ENCODE results near the gene ACSS2. TPM values are rescaled to one million over a fixed set of nuclear protein-coding genes. Genes with fewer than 3 reads are reported as not detected.

Gene ACSS2
- total RNA-seq, 1 donor from 2014 or later = 51.3 TPM

DNA sequence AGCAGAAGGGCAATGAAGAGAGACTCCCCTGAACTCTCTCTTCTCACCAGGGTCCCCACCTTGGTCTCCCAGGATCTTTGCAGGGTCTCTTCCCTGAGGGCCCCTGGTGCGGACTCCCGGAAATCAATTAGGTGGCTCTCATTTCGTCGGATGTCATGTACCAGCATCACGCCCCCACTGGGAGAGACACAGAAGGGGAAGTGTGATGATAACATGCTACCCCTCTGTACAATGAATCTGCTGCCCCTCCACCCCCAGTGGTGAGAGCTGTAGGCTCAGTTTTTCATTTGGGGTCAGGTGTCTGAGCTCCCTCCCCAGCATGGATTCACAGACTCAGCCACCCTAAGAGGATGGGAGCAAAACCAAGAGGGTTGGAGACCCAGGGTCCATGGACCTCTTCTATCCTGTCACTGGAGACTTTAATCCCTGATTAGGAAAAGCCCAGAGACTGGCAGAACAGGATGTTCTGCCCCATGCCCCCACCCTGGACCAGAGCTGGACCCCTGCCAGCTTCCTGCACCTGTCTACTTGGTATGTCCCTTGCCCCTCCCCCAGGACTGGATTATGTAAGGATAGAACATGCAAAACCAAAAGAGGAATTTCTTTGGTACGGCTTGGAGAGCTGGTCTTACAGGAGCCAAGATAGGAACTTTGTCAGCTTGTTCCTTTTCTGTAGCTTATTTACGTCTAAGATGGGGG is 14.9 kb upstream of the ACSS2 start:
- no peaks in the 10 kb centered on the region for H3K9me3 Mint-ChIP-seq
- DNase-seq (ENCODE audit: low spot score) = no peak
- H3K27me3 Mint-ChIP-seq (ENCODE audit: low read depth) = no peaks in the 10 kb centered on the region
- intact Hi-C loops (cut with micrococcal nuclease) = no loop called here
- H3K4me1 Mint-ChIP-seq (ENCODE audit: low read depth) = no peaks in the 10 kb centered on the region
- no peak overlapping the region for H3K27ac Mint-ChIP-seq
- H3K4me3 Mint-ChIP-seq (ENCODE audit: low read depth) = no peak overlapping the region
- peaks cover 4% of the 10 kb centered on the region for H3K36me3 Mint-ChIP-seq (ENCODE audit: low read depth)

DNA sequence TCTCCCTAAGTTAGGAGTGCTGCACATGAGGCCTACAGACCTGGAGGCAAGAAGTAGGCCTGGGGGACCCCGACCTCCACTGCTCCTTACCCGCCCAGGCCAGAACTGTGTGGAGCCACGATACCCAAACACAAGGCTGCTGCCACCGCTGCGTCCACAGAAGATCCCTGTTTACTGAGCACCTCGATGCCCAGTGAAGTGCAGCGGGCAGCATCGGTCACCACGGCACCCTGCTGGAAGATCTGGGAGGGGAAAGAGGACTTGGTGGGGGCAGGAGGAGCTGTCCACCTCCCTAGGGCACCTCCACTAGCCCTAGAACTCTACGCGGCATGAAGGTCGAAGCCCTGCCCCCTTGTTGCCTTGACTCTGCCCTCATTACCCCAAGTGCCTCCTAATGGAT is 13.7 kb upstream of the ACSS2 start:
- DNase-seq (ENCODE audit: low spot score) = no peak
- Mint-ChIP-seq H3K9me3 (no peaks in the 10 kb centered on the region), H3K4me3 (ENCODE audit: low read depth) (no peak overlapping the region), H3K27me3 (ENCODE audit: low read depth) (no peaks in the 10 kb centered on the region), H3K27ac (no peak overlapping the region), H3K4me1 (ENCODE audit: low read depth) (no peaks in the 10 kb centered on the region), H3K36me3 (ENCODE audit: low read depth) (peaks cover 4% of the 10 kb centered on the region)
- intact Hi-C loops (cut with micrococcal nuclease) = no loop called here

DNA sequence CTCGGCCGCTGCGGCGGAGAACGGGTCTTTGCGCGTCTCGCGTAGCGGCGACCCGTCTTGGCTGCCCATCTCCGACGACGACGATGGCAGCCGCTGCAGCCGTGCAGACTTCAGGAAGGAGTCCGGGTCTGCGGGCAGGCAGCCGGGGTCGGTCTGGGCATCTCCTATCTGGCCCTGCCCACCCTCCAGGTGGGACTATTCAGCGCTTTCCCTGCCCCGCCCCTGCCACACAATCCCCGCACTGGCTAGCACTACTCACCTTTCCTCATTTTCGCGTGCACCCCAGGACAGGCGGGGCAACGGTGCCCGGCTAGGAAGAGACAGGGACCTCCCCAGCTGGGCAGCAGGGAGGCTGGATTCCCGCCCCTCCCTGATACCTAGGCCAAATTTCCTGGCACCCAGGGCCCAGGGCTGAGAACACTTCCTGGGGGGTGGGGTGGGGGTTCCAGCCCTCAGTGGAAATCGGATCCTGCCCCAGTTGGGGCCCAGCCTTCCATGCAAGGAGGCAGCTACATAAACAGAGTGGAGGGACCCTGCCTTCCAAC is 12.9 kb upstream of the ACSS2 start:
- no peaks in the 10 kb centered on the region for H3K27me3 Mint-ChIP-seq (ENCODE audit: low read depth)
- H3K36me3 Mint-ChIP-seq (ENCODE audit: low read depth) = no peaks in the 10 kb centered on the region
- H3K4me1 Mint-ChIP-seq (ENCODE audit: low read depth) = no peaks in the 10 kb centered on the region
- H3K27ac Mint-ChIP-seq = no peak overlapping the region
- H3K4me3 Mint-ChIP-seq (ENCODE audit: low read depth) = no peak overlapping the region
- intact Hi-C loops (cut with micrococcal nuclease) = no loop called here
- no peak for DNase-seq (ENCODE audit: low spot score)
- no peaks in the 10 kb centered on the region for H3K9me3 Mint-ChIP-seq

DNA sequence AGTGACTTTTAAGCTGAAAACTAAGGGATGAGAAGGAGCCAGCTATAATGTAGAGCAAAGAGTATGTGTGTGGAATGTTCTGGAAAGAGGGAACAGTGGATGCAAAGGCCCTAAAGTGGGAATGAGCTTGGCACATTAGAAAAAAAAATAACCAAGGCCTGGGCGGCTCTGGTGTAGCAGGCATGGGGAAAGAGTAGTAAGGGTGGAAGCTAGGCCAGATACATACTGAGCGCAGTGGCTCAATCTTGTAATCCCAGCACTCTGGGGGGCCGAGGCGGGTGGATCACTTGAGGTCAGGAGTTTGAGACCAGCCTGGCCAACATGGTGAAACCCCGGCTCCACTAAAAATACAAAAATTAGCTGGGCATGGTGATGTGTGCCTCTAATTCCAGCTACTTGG is 12.2 kb upstream of the ACSS2 start:
- intact Hi-C loops (cut with micrococcal nuclease) = no loop called here
- Mint-ChIP-seq H3K9me3 (no peaks in the 10 kb centered on the region), H3K27ac (no peak overlapping the region), H3K4me3 (ENCODE audit: low read depth) (no peak overlapping the region), H3K4me1 (ENCODE audit: low read depth) (no peaks in the 10 kb centered on the region), H3K36me3 (ENCODE audit: low read depth) (no peaks in the 10 kb centered on the region), H3K27me3 (ENCODE audit: low read depth) (no peaks in the 10 kb centered on the region)
- no peak for DNase-seq (ENCODE audit: low spot score)

DNA sequence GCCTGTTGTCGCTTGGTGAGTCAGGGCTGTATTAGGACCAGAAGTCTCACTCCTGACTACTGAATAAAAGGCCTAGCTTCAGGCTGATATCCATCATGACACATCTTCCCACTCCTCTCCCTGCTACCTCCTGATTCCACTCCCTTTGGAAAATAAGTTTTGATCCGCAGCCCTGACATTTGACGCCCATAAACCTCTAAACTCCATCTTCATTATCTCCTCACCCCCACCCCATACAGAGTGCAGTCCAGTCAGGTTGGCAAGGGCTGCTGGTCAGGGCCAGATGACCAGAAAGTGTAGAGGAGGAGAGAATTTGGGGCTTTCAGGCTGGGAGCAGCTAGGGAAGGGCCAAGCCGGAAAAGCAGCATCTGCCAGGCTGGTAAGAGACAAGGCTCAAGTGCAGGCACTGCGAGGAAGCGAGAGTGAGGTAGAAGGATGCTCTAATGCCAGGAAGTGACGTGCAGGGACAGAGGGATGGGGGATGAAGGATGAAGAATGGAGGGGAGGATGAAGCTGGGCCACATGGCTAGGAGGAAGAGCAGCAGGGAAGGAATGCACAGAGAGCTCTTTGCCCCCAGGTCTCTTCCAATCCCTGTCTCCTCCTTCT is 5.0 kb upstream of the ACSS2 start:
- Mint-ChIP-seq H3K36me3 (ENCODE audit: low read depth) (no peaks in the 10 kb centered on the region), H3K4me3 (ENCODE audit: low read depth) (peak overlapping the region; percentile 75), H3K27ac (no peak overlapping the region), H3K9me3 (no peaks in the 10 kb centered on the region), H3K27me3 (ENCODE audit: low read depth) (peaks cover 2% of the 10 kb centered on the region), H3K4me1 (ENCODE audit: low read depth) (peaks cover 45% of the 10 kb centered on the region)
- intact Hi-C loops (cut with micrococcal nuclease) = no loop called here
- DNase-seq (ENCODE audit: low spot score) = no peak

DNA sequence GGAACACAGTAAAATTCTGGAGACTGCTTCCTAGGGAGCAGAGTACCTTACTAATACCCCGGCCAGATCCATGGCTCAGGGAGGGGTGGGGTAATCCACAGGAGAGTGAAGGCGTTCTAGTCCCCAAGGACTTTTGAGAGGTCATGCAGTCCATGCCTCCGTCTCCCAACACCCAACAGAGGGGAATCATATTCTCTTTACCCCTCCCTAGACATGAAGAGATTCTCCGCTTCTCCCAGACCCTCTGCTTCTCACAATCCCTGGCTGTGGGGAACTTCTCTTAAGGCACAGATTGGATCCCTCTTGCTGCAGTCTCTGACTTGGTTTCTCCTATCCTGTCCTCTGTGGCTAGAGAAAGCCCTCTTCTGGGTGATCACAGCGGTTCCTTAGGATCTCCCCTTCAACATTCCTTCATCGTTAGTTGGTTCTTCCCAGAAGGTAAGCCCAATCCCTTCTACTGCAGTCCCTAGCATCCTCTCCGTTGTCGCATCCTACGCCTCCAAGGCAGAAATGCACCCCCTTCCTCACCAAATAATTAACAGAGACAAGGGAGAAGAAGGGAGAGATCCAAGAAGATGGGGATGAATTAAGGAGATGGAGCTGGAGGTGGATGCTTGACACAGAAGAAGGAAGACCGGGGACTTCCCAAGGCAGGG is 4.3 kb upstream of the ACSS2 start:
- H3K4me1 Mint-ChIP-seq (ENCODE audit: low read depth) = peaks cover 48% of the 10 kb centered on the region

GRCh38 chr20:34872622-34873224 is 3.7 kb upstream of the ACSS2 start, which contains the start of gene GGT7:
TSS of gene GGT7 (minus strand) at chr20:34872856. CDS start at chr20:34872815, 41 bp downstream.
- peaks cover 50% of the 10 kb centered on the region for H3K4me1 Mint-ChIP-seq (ENCODE audit: low read depth)
- no peaks in the 10 kb centered on the region for H3K9me3 Mint-ChIP-seq
- DNase-seq (ENCODE audit: low spot score) = peak; percentile 82
- H3K36me3 Mint-ChIP-seq (ENCODE audit: low read depth) = no peaks in the 10 kb centered on the region
- peak within 1 kb of the TSS; percentile 51 for H3K27ac Mint-ChIP-seq
- peaks cover 2% of the 10 kb centered on the region for H3K27me3 Mint-ChIP-seq (ENCODE audit: low read depth)
- peak within 1 kb of the TSS; percentile 79 for H3K4me3 Mint-ChIP-seq (ENCODE audit: low read depth)
- intact Hi-C loops (cut with micrococcal nuclease) = no loop called here

More for the DNA sequence above, 4.3 kb upstream of the ACSS2 start:
- DNase-seq (ENCODE audit: low spot score) = no peak
- Mint-ChIP-seq H3K27ac (peak overlapping the region; percentile 51), H3K27me3 (ENCODE audit: low read depth) (peaks cover 2% of the 10 kb centered on the region), H3K36me3 (ENCODE audit: low read depth) (no peaks in the 10 kb centered on the region), H3K9me3 (no peaks in the 10 kb centered on the region), H3K4me3 (ENCODE audit: low read depth) (peak overlapping the region; percentile 75)
- intact Hi-C loops (cut with micrococcal nuclease) = no loop called here

DNA sequence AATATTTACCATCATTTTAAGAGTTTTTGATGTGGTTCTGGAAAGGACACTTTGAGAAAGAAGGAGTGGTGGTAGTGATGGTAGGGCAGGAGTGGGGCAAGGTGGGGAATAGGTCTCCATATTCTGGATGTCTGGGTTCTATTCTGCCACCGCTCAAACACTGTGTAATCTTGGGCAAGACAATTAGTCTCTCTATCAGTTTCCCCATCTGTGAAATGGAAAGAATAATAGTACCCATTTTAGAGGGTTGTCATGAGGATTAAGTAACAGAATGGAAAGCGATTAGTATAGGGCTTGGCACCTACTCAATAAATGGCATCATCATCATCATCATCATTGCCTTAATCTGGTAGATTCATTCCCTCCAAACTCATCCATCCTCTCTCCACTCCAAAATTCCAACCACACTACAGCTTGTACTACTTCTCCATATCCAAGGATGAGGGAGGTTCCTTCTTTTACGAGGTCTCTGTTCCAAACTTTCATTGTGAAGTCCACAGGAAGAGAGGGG is 2.8 kb upstream of the ACSS2 start:
- Mint-ChIP-seq H3K9me3 (no peaks in the 10 kb centered on the region), H3K4me3 (ENCODE audit: low read depth) (peak overlapping the region; percentile 79), H3K27me3 (ENCODE audit: low read depth) (peaks cover 2% of the 10 kb centered on the region), H3K4me1 (ENCODE audit: low read depth) (peaks cover 58% of the 10 kb centered on the region), H3K36me3 (ENCODE audit: low read depth) (no peaks in the 10 kb centered on the region), H3K27ac (peak overlapping the region; percentile 57)
- DNase-seq (ENCODE audit: low spot score) = no peak
- intact Hi-C loops (cut with micrococcal nuclease) = loop anchor here (1.0 kb wide), 3 partner anchors 82 to 335 kb away; partner anchors contain the start of genes GSS and MYH7B

- Mint-ChIP-seq H3K4me3 (ENCODE audit: low read depth) (peak overlapping the region; percentile 79), H3K27me3 (ENCODE audit: low read depth) (peaks cover 2% of the 10 kb centered on the region), H3K4me1 (ENCODE audit: low read depth) (peaks cover 60% of the 10 kb centered on the region), H3K9me3 (no peaks in the 10 kb centered on the region), H3K36me3 (ENCODE audit: low read depth) (peaks cover 2% of the 10 kb centered on the region), H3K27ac (peak overlapping the region; percentile 57)
- intact Hi-C loops (cut with micrococcal nuclease) = loop anchor here (1.0 kb wide), 3 partner anchors 81 to 334 kb away; partner anchors contain the start of genes GSS and MYH7B
- peak; percentile 52 for DNase-seq (ENCODE audit: low spot score)
Measured at GRCh38 chr20:34874094-34874654, 2.2 kb upstream of the ACSS2 start.

GRCh38 chr20:34875642-34876405 is 588 bp upstream of the ACSS2 start:
- Mint-ChIP-seq H3K4me1 (ENCODE audit: low read depth) (peaks cover 68% of the 10 kb centered on the region), H3K27ac (peak overlapping the region; percentile 84), H3K4me3 (ENCODE audit: low read depth) (peak overlapping the region; percentile 95), H3K27me3 (ENCODE audit: low read depth) (peaks cover 2% of the 10 kb centered on the region), H3K9me3 (no peaks in the 10 kb centered on the region), H3K36me3 (ENCODE audit: low read depth) (peaks cover 4% of the 10 kb centered on the region)
- DNase-seq (ENCODE audit: low spot score) = no peak
- intact Hi-C loops (cut with micrococcal nuclease) = loop anchor here (1.0 to 2.0 kb wide), 5 partner anchors 15 to 573 kb away; partner anchors contain the start of genes AHCY, NCOA6 and TRPC4AP

- no peak for DNase-seq (ENCODE audit: low spot score)
- Mint-ChIP-seq H3K4me1 (ENCODE audit: low read depth) (peaks cover 46% of the 10 kb centered on the region), H3K4me3 (ENCODE audit: low read depth) (no peak overlapping the region), H3K27ac (no peak overlapping the region), H3K9me3 (no peaks in the 10 kb centered on the region), H3K36me3 (ENCODE audit: low read depth) (peaks cover 25% of the 10 kb centered on the region), H3K27me3 (ENCODE audit: low read depth) (no peaks in the 10 kb centered on the region)
- intact Hi-C loops (cut with micrococcal nuclease) = no loop called here
Measured at GRCh38 chr20:34880215-34880850, 3.9 kb downstream of the ACSS2 start.

Data from activated T-helper 2 cell treated with anti-CD3 and anti-CD28 coated beads, Interferon-gamma antibody, Interleukin-2, Interleukin-4, amounts not matched to agents 10 μg/mL and 5 μg/mL and 100 μg/mL, durations not matched to agents 14 hours and 24 hours and 36 hours (primary cell).